ENCODE data around the gene EHD4.

Gene EHD4

GRCh38 chr15:41955100-41955499 lies 17.3 kb downstream of the EHD4 start:
- no peak for DNase-seq

DNA sequence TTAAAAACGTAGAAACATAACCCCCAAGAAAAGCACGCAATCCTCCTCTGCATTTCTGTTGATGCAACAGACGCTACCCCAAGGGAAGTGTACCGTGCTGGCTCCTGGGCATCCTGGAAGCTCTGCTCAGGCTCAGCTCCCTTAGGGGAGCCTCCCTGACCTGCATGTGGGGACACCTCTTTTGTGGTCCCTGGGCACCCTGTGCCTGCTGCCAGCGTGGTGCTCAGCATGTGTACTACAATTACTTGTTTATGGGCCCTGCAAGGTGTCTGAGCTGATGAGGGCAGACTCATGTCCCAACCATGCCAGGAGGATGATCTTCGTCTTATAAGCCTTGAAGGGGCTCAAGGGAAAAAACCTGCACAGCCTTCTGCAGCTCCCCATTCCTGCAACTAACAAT lies 18.3 kb downstream of the EHD4 start:
- no peak for DNase-seq

GRCh38 chr15:41952013-41952563 lies 20.3 kb downstream of the EHD4 start:
- DNase-seq, result no peak

GRCh38 chr15:41951571-41951970 lies 20.8 kb downstream of the EHD4 start:
- DNase-seq, result no peak

DNA sequence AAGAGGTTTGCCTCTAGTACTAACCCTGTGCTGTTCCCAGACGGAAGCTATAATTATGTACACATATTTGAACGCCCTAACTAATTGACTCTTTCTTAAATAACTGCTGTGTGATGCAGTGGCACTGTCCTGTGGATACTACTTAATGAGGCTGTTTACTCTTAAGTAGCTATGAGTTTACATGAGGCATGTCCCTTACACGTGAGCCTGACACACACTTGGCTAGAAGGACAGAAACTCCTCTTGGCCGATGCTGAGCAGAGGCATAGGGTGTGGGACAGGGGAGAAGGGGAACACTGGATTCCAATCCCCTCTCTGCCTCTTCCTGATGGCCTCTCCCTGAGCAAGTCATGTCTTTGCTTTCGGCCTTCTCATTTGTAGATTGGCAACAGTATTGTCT lies 21.9 kb downstream of the EHD4 start:
- no peak for DNase-seq

GRCh38 chr15:41950127-41950483 lies 22.3 kb downstream of the EHD4 start:
- DNase-seq, result no peak

- no peak for DNase-seq
These were observed 22.8 kb downstream of the EHD4 start for GRCh38 chr15:41949401-41950126.

DNA sequence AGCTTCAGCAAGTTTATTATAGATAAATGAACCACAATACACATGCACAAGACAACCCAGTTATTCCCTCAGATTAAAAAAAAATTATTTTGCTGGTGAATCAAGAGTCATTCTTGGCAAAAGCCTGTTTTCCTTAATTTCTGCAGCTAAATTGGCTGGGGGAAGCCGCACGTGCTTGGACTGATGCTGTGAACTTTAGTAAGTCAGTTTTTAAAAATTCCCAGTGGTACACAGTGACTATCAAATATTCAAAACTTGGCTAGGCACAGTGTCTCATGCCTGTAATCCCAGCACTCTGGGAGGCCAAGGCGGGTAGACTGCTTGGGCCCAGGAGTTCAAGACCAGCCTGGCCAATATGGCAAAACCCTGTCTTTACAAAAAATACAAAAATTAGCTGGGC lies 23.9 kb downstream of the EHD4 start:
- no peak for DNase-seq

DNA sequence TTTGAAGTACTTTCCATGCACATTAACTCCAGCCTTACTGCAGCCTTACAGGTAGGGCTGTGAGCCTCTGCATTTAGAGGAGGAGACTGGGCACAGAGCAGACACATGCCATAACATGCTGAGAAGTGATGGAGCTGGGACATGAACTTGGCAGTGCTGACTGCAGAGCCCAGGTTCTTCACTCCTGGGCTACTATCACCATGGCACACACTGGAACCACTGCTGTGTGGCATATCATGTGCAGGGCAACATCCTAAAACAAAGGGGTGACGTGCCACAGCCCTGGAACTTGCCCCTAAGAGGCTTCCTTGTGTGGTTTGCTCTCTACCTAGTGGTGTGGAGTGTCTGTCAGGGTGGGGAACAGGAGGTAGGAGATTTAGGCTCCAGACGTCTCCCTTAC lies 25.4 kb downstream of the EHD4 start:
- DNase-seq, result no peak

GRCh38 chr15:41945731-41946130 lies 26.6 kb downstream of the EHD4 start:
- DNase-seq, result no peak

DNA sequence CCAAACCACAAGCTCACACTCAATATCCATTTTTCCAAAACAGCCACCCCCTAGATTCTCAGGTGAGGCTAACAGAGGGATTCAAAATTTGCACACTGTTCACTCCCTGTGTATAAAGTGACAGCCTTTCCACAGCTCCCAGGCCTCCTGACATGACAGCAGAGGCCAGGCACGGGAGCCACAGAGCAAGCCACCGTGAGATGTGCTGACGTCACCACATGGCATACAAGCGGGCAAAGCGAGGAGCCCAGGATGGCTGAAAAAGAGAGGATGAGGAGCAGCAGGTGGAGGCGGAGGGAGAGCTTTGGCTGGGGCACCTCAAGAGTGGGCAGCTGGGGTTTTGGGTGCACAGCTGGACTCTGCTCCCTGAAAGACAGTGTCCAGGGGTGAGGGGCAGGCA lies 27.1 kb downstream of the EHD4 start:
- DNase-seq, result no peak

DNA sequence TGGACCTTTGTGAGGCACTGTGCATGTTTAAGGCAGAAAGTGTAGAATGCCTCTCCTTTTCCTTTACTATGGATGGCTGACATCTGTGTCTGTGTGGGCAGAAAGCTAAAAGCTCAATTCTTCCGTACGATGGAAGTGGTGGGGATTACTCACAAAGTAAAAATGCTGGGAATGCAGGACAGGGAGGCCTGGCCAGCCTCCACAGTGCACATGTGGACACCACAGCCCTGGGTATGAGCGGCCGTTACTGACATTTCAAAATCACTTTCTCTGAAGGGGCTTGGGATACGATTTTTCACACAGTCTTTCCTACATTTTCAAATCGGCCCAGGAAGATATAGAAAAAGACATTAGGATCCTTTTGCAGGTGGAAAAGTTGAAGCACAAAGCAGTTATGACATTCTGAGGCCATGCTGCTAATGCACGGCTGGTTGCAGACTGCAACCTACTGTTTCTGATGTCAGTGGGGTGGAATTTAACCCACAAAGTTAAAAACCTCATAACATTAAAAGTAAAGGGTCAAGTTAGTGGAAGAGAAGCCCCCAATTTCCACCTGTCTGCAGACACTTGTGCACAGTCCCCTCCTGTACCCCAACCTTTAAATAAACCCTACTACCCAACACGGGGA lies 27.9 kb downstream of the EHD4 start:
- DNase-seq, result no peak

DNA sequence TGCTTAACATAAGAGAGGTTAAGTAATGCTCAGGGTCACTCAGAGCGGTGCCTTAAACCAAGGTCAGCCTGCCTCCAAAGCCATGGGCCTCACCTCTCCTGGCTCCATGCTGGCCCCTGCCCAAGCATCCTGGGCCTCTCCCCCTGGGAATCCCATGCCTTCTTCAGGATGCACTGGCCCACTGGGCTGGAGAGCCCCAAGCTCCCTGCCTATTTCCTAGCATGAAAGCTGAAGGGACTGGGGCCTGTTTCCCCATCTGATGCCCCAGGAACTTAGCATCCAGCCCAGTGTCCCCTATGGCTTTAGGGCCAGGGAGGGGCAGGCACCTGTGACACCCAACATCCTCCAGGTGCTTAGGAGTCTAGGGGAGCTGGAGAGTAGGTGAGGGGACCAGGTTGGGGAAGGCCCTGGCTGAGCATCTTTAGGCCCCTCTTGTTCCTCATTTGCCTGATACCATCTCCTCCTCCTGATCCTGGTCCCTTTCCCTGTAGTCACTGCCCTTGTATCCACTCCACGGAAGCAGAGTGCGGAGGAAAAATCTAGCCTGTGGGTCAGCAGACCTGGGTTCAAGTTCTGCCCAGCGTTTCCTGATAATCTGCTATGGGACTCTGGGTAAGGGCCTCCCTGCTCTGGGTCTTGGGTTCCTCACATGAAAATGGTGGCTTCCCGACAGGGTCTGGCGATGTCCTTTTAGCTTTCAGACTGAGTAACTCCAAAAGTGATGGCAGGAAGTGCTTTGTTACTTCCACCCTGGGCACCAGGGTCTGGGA lies 28.6 kb downstream of the EHD4 start:
- no peak for DNase-seq

DNA sequence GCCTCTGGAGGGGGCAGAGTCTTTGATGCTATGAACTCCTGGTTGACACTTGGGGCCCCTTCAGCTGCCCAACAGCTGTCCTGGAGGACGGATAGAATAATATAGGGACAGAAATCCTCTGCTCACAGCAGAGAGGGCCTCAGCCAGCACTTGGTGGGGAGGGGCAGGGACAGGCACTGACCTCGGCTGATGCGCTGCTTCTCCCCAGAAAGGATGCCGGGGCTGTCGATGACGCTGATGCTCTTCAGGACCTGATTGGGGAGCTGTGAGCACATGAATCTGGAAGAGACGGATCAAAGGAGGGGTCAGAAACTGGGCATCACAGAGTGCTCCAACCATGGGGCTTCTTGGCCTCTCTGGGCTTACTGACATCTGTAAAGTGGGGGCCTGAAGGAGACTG lies 29.5 kb downstream of the EHD4 start:
- no peak for DNase-seq

DNA sequence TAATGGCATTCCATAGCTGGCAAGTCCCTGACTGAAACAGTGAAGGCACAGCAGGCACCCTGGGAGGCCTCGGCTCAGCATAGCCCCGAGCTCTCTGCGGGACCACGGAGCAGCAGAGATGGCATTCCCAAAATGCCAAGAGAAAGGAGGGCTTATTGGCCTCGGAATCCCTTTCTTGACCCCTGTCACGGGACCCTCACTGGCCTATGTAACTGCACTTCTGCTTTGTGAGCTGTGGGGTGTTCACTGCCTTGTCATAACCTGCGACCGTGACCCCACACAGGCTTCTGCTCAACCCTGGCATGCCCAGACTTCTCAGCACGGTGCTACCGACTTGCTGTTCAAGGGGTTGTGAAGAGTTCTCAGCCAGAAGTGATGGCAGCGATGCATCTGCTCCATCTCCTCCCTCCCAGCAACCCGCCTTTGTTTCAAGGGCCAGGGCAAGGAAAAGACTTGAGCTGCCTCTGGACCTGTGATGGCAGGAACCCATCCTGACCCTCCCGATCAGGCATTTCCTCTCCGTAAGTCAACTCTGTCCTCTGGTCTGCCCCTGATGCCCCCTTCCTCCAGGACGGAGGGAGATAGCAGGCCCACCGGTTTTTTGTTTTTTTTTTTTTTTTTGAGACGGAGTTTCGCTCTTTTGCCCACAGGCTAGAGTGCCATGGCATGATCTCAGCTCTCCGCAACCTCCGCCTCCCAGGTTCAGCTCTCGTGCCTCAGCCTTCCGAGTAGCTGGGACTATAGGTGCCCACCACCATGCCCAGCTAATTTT lies 30.5 kb downstream of the EHD4 start:
- DNase-seq, result no peak

- peak; percentile 78 for DNase-seq
These were observed 31.9 kb downstream of the EHD4 start for GRCh38 chr15:41940441-41940857.

GRCh38 chr15:41939986-41940385 lies 32.4 kb downstream of the EHD4 start:
- DNase-seq, result no peak

DNA sequence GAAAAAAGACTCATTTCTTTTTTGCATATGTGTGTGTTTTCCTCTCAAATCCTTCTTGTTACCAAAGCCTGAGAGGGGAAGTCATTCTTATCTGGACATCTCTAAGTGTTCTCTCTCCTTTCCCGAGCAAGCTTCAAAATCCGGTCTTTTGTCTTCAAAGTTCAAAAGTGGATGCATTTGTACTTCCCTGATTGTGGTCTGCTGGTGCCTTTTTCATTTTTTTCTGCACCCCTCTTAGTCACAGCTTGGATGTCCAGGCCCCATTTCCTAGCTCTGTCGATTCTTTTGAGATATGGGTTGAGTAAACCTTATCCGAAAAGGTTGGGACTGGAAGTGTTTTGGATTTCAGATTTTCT lies 34.8 kb downstream of the EHD4 start:
- DNase-seq, result no peak

DNA sequence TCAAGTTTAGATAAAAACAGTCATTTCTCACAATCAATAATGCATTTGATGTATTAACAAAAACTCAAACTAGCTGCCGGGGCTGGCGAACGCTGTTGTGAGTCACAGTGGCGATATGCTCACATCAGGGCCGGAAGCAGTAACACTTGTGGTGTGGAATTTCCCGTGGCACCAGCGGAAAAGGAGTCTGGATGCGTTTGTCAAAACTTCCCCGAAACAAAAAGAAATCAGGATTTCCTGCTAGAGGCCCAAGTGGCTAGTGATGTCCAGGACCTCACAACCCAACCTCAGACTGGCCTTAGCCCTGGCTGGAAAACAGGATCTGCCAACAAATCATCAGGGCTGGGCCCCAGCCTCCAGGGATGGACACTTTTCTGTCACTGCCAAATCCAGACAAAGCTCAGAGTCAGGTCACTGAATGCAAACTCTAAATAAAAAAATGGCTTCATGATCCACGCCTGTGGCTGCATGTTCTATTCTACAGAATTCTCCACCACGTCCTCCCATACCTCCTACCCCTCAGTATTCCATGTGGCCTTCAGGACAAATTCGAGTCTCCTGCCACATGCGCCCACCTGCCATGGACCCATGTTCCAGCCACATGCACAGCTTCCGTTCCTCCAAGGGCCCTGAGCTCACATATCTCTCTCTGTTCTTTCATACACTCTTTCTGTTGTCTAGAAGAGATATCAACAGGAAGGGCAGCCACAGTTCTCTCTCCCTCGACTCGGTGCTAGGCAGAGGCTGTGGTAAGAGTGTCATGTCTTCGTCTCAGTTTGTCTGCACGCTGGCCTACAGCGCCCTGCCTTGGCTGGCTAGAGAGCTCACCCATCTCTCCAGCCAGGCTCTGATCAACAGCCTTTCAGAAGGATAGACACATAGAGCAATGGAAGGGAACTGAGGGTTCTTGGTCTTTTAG lies 35.4 kb downstream of the EHD4 start:
- peak; percentile 87 for DNase-seq

- DNase-seq, result peak; percentile 41
These were observed 36.2 kb downstream of the EHD4 start for GRCh38 chr15:41936155-41936554.

DNA sequence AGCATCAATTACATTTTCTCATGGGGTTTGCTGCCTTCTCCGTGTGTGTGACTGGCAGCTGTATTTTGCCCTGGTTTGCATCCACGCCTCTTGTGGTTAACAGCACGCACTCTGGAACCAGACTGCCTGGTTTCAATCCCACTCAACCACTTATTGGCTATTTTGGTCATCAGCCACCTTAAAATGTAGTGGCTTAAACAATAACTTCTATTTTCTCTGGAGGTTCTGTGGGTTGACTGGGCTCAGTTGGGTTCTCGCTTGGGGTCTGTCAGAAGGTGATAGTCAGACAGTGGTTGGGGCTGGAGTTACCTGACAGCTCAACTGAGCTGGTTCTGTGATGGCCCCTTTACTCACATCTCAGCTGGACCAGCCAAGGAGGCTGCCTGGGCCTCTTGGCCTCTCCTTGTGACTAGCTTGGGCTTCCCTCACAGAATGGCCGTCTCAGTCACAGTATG lies 36.8 kb downstream of the EHD4 start:
- DNase-seq, result peak; percentile 60

DNA sequence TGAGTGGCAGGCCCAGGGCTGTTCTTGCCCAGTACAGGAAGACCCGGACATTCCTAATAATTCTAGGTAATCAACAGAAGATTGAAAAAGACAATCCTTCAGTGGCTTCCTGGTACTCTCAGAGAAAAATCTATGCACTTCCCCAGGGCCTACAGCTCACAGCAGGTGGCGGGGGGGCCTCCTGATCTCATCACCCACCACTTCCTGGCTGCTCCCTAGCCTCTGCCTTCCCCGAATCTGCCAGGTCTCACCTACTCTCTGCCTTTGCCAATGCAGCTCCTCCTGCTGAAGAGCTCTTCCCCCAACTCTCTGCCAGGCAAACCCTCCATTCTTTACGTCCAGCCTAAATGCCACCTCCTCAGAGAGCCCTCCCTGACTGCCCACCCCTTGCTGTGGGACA lies 37.5 kb downstream of the EHD4 start:
- DNase-seq, result peak; percentile 72
